ENCODE measurements around the gene PLEKHA8.

The PLEKHA8 gene

GRCh38 chr7:30147785-30148184 is 119.6 kb downstream of the PLEKHA8 start:
- DNase-seq, result no peak

DNA sequence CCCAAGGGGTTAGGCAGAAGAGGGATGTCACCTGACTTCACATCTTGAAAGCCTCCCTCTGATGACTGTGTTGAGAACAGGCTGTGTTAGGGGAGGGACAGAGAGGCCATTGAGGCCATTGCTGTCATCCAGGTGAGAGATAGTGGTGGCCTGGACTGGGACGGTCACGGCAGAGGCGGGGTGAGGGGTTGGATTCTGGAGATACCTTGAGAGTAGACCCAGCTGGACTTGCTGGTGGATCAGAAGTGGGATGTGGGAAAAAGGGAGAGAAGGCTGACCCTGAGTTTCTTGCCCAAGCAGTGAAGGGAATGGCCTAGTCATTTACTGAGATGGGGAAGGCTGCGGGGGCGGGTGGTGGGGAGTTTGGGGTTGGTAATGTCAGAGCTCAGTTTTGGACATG is 120.2 kb downstream of the PLEKHA8 start:
- no peak for DNase-seq

DNA sequence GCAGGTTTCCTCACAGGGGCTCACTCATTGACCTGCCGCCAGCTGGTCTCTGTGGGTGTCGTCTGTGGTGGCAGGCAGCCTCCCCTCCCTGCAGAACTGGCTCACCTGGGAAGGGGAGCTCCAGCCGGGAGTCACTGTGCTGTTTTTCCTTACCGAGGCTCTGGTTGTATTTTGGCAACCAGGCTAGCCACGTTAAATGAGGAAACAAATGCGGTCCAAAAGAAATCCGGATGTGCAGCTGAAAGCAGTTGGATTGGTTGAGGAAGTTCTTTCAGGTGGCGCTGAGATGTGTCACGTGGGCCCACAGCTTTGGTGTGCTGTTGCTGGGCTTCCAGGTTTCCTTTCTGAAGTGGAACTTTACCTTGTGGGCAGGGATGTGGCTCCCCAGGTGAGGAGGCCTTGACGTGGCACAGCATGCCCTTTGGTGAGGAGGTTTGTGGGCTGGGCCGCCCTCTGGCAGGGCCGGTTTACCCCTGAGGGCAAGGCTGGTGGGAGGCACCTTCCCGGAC is 120.8 kb downstream of the PLEKHA8 start:
- DNase-seq, result peak; percentile 50 to 54

DNA sequence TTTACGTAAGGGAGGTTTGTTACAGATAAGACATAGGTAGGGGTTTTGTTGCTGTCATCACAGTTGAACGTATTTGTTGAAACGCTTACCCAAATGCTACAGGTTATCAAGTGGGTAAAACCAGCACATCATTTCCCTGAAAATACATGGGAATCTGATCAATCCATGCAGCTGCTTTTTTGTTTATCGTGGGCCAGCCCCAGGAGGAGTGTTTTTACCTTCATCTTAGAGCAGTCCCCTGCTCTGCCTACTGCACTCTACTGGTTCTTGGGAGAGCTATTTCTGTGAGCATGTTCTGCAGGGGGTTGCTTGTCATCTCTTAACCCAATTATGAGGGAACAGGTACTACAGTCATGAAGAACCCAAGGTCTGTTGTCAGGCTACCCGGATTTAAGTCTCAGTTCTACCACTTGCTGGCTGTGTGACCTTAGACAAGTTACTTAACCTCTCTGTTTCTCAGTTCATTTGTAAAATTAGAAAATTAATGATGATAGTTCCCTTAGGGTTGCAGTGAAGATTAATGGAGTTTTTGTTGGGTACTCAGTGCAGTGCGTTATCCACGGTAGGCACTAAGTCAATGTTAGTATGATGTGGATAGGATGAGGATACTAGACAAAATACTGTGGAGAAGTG is 121.5 kb downstream of the PLEKHA8 start:
- DNase-seq, result no peak

GRCh38 chr7:30150711-30151110 is 122.5 kb downstream of the PLEKHA8 start:
- no peak for DNase-seq

GRCh38 chr7:30154111-30154587 is 125.9 kb downstream of the PLEKHA8 start:
- peak in 1 of 2 donors; percentile 20 for DNase-seq

DNA sequence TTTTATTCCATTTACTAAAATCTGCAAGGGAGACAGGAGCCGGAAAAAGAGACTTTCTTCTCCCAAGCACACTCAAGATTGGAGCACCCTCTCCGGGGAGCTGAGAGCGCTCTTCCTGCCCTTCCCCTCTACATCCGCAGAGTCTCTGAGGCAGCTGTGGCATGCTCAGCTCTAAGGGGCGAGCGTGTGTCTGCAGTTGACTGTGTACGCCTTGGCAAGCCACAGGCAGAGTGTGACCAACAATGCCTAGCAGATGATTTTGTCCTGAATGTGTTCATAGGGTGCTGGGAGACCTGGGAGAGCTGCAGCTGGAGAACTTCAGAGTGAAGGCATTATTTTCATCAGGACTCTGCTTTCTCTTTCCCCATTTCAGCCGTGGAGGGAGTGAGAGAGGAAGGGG is 127.3 kb downstream of the PLEKHA8 start:
- no peak for DNase-seq

- DNase-seq, result no peak
Measured at GRCh38 chr7:30157204-30157603, 129.0 kb downstream of the PLEKHA8 start.

DNA sequence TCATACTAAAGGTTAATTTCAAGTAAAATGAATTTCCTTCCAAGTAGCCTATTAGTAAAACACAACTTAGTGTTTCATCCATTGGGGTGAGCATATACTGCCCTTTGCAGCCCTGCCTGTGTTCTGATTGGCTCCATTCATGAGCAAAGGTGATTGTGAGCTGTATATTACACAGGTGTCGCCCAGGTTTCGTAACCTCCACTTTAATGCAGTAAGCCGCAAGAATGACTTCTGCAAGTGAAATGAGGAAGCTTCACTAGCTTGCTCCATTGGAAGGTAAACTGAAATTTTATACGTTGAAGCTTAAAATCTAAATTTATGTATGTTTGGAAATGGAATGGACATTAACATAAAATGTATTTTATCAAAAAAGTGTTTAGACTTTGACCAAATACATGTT is 131.0 kb downstream of the PLEKHA8 start:
- DNase-seq, result peak in 1 of 2 donors; percentile 33

DNA sequence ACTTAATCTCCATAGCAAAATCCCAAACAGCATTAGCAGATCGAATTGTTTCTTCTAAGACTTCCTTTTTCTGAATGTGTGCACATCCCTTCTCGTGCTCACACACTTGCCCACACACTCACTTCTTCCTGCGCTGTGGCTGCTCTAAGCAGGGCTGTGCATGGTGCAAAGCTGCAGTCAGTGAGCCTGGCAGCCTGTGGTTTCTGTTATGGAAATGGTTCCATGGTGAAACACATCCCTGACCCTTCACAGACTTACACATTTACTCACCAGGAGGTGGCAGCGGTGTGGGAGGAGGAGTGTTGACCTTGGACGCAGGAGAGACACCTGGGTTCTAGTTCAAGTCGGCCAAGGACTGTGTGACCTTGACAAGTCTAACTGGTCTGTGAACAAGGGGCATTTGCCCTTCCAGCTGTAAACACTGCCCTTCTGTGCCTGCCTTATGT is 131.5 kb downstream of the PLEKHA8 start:
- peak; percentile 95 to 96 for DNase-seq

GRCh38 chr7:30160329-30160728 is 132.1 kb downstream of the PLEKHA8 start:
- no peak for DNase-seq

GRCh38 chr7:30162133-30162532 is 133.9 kb downstream of the PLEKHA8 start:
- DNase-seq, result no peak

GRCh38 chr7:30162622-30163124 is 134.5 kb downstream of the PLEKHA8 start:
- no peak for DNase-seq

- peak; percentile 79 to 89 for DNase-seq
Measured at GRCh38 chr7:30163231-30163894, 135.2 kb downstream of the PLEKHA8 start.

GRCh38 chr7:30164567-30164966 is 136.4 kb downstream of the PLEKHA8 start:
- DNase-seq, result peak; percentile 79 to 88

- no peak for DNase-seq
Measured at GRCh38 chr7:30165590-30165989, 137.4 kb downstream of the PLEKHA8 start.

GRCh38 chr7:30166155-30166840 is 138.1 kb downstream of the PLEKHA8 start:
- peak; percentile 43 to 80 for DNase-seq

DNA sequence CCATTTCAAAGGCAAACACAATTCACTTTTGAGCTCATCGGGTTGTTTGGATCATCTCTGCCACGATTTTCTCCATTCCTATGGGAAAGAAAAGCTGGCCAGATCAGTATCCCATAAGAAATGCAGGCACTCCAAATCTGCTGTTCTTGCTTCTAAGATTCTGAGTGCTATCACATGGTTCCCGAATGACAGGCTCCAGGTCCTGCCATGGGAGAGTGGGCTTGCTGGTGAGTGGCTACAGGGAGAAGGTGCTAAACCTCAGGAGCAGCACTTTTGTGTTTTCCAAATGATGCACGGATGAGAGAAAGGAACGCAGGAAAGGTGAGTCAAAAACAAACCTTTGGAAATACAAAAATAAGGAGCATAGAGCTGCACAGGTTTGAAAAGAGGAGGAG is 138.6 kb downstream of the PLEKHA8 start:
- DNase-seq, result no peak

GRCh38 chr7:30167901-30168300 is 139.7 kb downstream of the PLEKHA8 start:
- DNase-seq, result no peak

- peak; percentile 62 to 84 for DNase-seq
Measured at GRCh38 chr7:30168835-30169573, 140.8 kb downstream of the PLEKHA8 start.

DNA sequence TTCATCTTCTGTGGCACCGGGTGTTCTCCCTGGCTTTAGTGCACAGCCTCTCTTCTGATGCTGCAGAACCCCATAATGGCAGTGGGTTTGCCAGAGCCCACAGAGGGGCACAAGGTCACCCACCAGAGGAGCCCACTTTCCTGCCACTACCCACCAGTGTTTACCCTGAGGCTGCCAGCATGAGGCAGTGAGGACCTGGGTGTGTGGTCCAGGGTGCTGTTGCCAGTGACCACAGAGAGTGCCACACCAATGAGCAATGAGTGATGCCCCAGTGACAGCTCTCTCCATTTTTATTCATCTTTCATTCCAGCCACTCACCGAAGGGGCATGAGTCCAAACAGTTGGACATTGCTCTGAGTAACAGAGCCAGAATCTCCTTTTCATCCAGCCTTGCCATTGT is 141.4 kb downstream of the PLEKHA8 start:
- DNase-seq, result no peak

DNA sequence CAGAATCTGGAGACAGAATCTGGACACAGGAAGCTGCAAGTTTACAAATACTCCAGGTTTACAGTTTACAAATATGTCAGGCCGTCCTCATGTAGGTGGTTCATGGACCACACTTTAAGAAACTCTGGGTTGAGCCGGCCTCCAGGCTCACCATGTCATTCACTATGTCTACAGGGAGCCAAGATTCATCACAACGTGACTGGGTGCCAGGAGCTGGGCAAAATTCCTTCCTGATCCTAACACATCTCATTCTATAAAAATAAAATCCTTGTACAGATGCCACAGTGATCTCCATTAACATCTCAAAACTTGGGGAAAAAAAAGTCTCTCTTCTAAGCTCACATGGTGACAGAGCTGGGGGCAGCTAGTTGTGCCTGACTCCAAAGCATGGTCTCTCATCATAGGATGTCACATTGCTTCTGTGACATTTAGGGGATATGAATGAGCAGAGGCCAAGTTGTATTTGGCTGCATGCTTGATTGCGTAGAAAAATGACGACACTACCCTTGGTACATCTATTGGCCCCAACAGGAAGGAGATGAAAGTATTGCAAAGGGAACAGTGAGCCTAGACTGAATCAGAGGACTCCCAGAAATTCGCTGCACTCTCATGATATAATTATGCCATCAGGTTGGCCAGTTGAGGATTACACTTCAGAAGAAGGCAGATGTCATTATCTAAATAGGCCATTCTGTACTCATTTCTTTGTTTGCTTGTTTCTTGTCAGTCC is 142.4 kb downstream of the PLEKHA8 start:
- peak; percentile 83 to 87 for DNase-seq

Measured in inflammatory macrophage (primary cell).